HepG2 (cell line): Measurements from ENCODE around the gene SMARCB1. TPM values are rescaled to one million over a fixed set of nuclear protein-coding genes. Genes with fewer than 3 reads are reported as not detected.

ENCODE experiments used
- ATF5 ChIP-seq: sonication (generic); formaldehyde crosslinking; IDR thresholded peaks from 2 replicates; pipeline ENCODE4 v1.4.0; 2020; ENCODE audit warnings: mild to moderate bottlenecking, low read depth, missing genetic modification reagents
- BHLHE40 ChIP-seq: IDR thresholded peaks from 2 replicates; pipeline ENCODE4 v1.6.1; 2011; ENCODE audit warnings: low read length, improper control_type of control experiment
- CEBPG ChIP-seq: IDR thresholded peaks from 2 replicates; pipeline ENCODE4 v1.6.1; 2016
- CENPT ChIP-seq: sonication (generic); formaldehyde crosslinking; IDR thresholded peaks from 2 replicates; pipeline ENCODE4 v1.8.0; 2022; ENCODE audit warnings: low read depth, mild to moderate bottlenecking, moderate library complexity, missing genetic modification reagents
- HINFP ChIP-seq: sonication (generic); formaldehyde crosslinking; IDR thresholded peaks from 2 replicates; pipeline ENCODE4 v1.4.0; 2020; ENCODE audit warnings: low read depth, mild to moderate bottlenecking, missing genetic modification reagents
- NONO ChIP-seq, 2 experiments: fragments of 450-650 bp in 1 of 2; sonication (generic) in 1 of 2; formaldehyde crosslinking in 1 of 2; IDR thresholded peaks in 1 of 2; conservative IDR thresholded peaks in 1 of 2; 2 replicates each; pipeline versions ENCODE4 v1.6.1 to v1.8.0; 2017 to 2022; ENCODE audit warnings: mild to moderate bottlenecking in 1 of 2, missing genetic modification reagents in 1 of 2, moderate library complexity in 1 of 2
- PLRG1 ChIP-seq: fragments of 450-650 bp; conservative IDR thresholded peaks from 2 replicates; pipeline ENCODE4 v1.6.1; 2016
- RXRB ChIP-seq: IDR thresholded peaks from 2 replicates; pipeline ENCODE4 v1.6.1; 2016; ENCODE audit warnings: borderline replicate concordance, missing genetic modification reagents, missing compliant biosample characterization
- SETDB1 ChIP-seq: sonication (generic); formaldehyde crosslinking; IDR thresholded peaks from 2 replicates; pipeline ENCODE4 v1.5.1; 2020; ENCODE audit warnings: missing genetic modification reagents, mild to moderate bottlenecking, borderline replicate concordance
- SPEN ChIP-seq: sonication (generic); formaldehyde crosslinking; IDR thresholded peaks from 2 replicates; pipeline ENCODE4 v1.5.1; 2020; ENCODE audit warnings: low read depth, mild to moderate bottlenecking, missing genetic modification reagents
- THAP11 ChIP-seq: IDR thresholded peaks from 2 replicates; pipeline ENCODE4 v1.6.1; 2016; ENCODE audit warnings: missing biosample characterization, missing genetic modification reagents
- ZNF20 ChIP-seq: sonication (generic); formaldehyde crosslinking; IDR thresholded peaks from 2 replicates; pipeline ENCODE4 v1.4.0; 2020; ENCODE audit warnings: mild to moderate bottlenecking, moderate library complexity, missing genetic modification reagents
- ZNF225 ChIP-seq: sonication (generic); formaldehyde crosslinking; IDR thresholded peaks from 2 replicates; pipeline ENCODE4 v1.4.0; 2020; ENCODE audit warnings: mild to moderate bottlenecking, missing genetic modification reagents
- ZNF3 ChIP-seq: IDR thresholded peaks from 2 replicates; pipeline ENCODE4 v1.7.0; 2017; ENCODE audit warnings: inconsistent platforms
- ZNF44 ChIP-seq: sonication (generic); formaldehyde crosslinking; IDR thresholded peaks from 2 replicates; pipeline ENCODE4 v1.5.1; 2020; ENCODE audit warnings: mild to moderate bottlenecking, missing genetic modification reagents
- ZNF564 ChIP-seq: sonication (generic); formaldehyde crosslinking; IDR thresholded peaks from 2 replicates; pipeline ENCODE4 v1.8.1; 2023; ENCODE audit warnings: mild to moderate bottlenecking, missing genetic modification reagents
- ZNF746 ChIP-seq: sonication (generic); formaldehyde crosslinking; IDR thresholded peaks from 2 replicates; pipeline ENCODE4 v1.8.0; 2022; ENCODE audit warnings: mild to moderate bottlenecking, missing genetic modification reagents
- ZNF772 ChIP-seq: sonication (generic); formaldehyde crosslinking; IDR thresholded peaks from 2 replicates; pipeline ENCODE4 v1.5.0; 2020; ENCODE audit warnings: mild to moderate bottlenecking, missing genetic modification reagents
- ZNF782 ChIP-seq: sonication (generic); formaldehyde crosslinking; IDR thresholded peaks from 2 replicates; pipeline ENCODE4 v1.4.0; 2020; ENCODE audit warnings: missing genetic modification reagents, mild to moderate bottlenecking, borderline replicate concordance
- polyA plus RNA-seq, 8 experiments: library from polyadenylated mRNA; depleted of rRNA in 3 of 8; stranded (reverse) in 7 of 8; unstranded in 1 of 8; fragments of >200 nt; fragmentation: Illumina TruSeq in 4 of 8; extraction: Trizol in 4 of 8; gene quantifications; 2 replicates each; pipeline versions ENCODE4 v1.2.1 to v1.2.3, GENCODE V29; 2011 to 2016; ENCODE audit warnings: low read depth in 4 of 8, missing spikeins in 1 of 8, mixed read lengths in 1 of 8; ENCODE audit not compliant: insufficient read depth in 1 of 8
- total RNA-seq, 5 experiments: library from RNA; depleted of rRNA; stranded (reverse); fragments of >200 nt; fragmentation: Illumina TruSeq; extraction: Trizol; gene quantifications; 2 replicates each; pipeline ENCODE4 v1.2.3, GENCODE V29; 2016; ENCODE audit warnings: low read depth in 1 of 5
- TF ChIP-seq, protein P1 (sequence below): sonication (generic); formaldehyde crosslinking; IDR thresholded peaks from 2 replicates; pipeline ENCODE4 v1.4.0; 2020; ENCODE audit warnings: missing genetic modification reagents
- TF ChIP-seq, protein P2 (sequence below): sonication (generic); formaldehyde crosslinking; IDR thresholded peaks from 2 replicates; pipeline ENCODE4 v1.4.0; 2020; ENCODE audit warnings: missing genetic modification reagents, borderline replicate concordance

Gene SMARCB1
- total and polyA plus RNA-seq, 2 of the 13 experiments (the other 11 are each of a cell fraction or from before 2014, with no cell fraction given) = 74.0 to 166 TPM

- TF ChIP-seq SETDB1 (CRISPR knock-in tag) (no peak), ZNF225 (no peak), ZNF746 (CRISPR knock-in tag) (no peak), BHLHE40 (no peak), ZNF3 (CRISPR knock-in tag) (peak; percentile 50; the same call in 1 of the 2 replicates), ZNF20 (no peak), ZNF772 (peak; percentile 17; the same call in 1 of the 2 replicates), RXRB (CRISPR knock-in tag) (peak; percentile 69; the same call in 1 of the 2 replicates), PLRG1 (no peak), ZNF44 (no peak), HINFP (CRISPR knock-in tag) (peak; percentile 73), ZNF782 (CRISPR knock-in tag) (no peak), SPEN (CRISPR knock-in tag) (peak; percentile 49; the same call in 1 of the 2 replicates), ZNF564 (CRISPR knock-in tag) (no peak; the same call in 1 of the 2 replicates), THAP11 (peak; percentile 47; the same call in 1 of the 2 replicates), ATF5 (CRISPR knock-in tag) (no peak), CEBPG (CRISPR knock-in tag) (peak; percentile 33; the same call in 1 of the 2 replicates), CENPT (CRISPR knock-in tag) (no peak), NONO (IDR thresholded peaks at IDR 0.05) (no peak), NONO (CRISPR knock-in tag; conservative IDR thresholded peaks at IDR 0.05) (peak; percentile 84)
- TF ChIP-seq, protein P1, sequence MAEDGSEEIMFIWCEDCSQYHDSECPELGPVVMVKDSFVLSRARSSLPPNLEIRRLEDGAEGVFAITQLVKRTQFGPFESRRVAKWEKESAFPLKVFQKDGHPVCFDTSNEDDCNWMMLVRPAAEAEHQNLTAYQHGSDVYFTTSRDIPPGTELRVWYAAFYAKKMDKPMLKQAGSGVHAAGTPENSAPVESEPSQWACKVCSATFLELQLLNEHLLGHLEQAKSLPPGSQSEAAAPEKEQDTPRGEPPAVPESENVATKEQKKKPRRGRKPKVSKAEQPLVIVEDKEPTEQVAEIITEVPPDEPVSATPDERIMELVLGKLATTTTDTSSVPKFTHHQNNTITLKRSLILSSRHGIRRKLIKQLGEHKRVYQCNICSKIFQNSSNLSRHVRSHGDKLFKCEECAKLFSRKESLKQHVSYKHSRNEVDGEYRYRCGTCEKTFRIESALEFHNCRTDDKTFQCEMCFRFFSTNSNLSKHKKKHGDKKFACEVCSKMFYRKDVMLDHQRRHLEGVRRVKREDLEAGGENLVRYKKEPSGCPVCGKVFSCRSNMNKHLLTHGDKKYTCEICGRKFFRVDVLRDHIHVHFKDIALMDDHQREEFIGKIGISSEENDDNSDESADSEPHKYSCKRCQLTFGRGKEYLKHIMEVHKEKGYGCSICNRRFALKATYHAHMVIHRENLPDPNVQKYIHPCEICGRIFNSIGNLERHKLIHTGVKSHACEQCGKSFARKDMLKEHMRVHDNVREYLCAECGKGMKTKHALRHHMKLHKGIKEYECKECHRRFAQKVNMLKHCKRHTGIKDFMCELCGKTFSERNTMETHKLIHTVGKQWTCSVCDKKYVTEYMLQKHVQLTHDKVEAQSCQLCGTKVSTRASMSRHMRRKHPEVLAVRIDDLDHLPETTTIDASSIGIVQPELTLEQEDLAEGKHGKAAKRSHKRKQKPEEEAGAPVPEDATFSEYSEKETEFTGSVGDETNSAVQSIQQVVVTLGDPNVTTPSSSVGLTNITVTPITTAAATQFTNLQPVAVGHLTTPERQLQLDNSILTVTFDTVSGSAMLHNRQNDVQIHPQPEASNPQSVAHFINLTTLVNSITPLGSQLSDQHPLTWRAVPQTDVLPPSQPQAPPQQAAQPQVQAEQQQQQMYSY = peak; percentile 21; the same call in 1 of the 2 replicates
- TF ChIP-seq, protein P2, sequence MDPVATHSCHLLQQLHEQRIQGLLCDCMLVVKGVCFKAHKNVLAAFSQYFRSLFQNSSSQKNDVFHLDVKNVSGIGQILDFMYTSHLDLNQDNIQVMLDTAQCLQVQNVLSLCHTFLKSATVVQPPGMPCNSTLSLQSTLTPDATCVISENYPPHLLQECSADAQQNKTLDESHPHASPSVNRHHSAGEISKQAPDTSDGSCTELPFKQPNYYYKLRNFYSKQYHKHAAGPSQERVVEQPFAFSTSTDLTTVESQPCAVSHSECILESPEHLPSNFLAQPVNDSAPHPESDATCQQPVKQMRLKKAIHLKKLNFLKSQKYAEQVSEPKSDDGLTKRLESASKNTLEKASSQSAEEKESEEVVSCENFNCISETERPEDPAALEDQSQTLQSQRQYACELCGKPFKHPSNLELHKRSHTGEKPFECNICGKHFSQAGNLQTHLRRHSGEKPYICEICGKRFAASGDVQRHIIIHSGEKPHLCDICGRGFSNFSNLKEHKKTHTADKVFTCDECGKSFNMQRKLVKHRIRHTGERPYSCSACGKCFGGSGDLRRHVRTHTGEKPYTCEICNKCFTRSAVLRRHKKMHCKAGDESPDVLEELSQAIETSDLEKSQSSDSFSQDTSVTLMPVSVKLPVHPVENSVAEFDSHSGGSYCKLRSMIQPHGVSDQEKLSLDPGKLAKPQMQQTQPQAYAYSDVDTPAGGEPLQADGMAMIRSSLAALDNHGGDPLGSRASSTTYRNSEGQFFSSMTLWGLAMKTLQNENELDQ (CRISPR knock-in tag) = no peak
Measured at GRCh38 chr22:23849009-23850006, 62.5 kb downstream of the SMARCB1 start (continued).
